ENCODE results near the gene PRKCH.

PRKCH gene

DNA sequence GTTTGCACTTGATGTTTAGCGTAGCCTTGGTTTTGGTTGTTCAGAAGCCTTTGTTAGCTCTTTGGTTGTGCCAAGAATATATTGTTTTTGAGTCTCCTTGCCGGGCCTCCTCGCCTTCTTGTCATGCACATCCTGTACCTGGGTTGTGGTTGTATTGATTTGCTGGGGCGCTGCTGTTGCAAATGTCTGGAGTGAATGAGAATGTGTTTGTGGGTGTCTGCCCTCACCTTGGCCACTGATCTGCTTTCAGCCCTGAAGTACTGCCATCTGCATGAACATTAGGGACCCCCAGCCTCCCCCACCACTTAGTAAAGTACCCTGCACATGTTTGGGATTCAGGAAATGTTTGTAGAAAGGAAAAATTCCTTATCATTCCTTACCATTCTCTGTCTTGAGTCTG is 16.5 kb downstream of the PRKCH start:
- peak; percentile 51 for DNase-seq (ENCODE audit: low read depth)

DNA sequence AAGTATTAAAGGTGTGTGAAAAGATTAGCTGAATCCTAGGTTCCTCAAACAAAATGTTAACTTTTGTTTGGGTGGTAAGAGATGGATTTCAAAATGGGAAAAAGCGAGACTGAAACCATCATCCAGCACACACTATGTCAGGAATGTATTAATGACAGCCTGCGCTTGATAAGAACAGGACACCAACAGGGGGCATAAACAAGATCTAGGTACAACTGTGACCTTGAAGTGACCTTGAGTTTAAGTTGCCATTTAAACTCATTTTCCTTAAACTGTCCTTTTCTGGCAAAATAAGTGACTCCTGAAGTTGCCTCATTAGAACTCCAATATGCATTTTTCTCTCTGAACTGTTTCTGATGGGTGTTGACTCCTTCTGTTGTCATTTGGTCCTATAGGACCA is 17.1 kb downstream of the PRKCH start:
- DNase-seq (ENCODE audit: low read depth): no peak

DNA sequence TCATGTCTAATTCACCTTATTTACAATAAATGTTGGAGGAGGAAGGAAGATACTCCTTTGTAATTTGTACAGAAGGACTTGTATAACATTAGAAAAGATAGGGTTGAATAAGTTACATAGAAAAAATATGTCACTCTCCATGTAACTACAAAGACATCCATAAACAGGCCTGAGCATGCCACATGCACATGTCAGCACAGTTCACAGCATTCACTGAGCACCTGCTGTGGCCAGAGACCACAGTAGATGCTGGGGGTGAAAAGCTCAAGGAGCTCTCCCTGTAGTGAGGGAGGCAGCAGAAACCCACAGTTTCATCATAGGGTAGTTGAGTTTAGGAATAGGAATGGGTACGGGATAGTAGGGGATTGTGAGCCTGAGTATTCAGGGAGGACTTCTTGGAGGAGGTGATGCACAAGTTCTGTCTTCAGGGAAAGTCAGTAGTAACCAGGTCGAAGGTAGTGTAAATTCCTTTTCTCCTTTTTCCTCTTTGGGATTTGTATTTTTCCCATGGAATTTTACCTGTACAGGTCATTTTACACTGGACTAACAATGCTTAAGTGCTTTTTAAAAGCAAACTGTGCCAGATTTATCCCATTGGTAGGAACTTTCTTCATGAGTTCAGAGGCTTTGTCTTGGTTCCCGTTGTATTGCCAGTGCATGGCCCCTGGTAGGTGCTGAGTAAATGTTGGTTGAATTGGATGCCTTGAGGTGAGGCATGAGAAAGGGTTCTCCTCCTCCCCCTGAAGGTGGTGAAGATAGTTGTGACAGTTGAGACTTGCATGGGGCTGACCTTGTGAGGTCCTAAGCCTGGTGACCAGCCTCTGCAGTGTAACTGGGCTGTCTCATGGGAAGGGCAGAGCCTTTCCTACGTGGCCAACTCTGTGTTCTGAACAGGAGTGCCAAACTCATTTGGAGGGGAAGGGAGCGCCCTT is 20.2 kb downstream of the PRKCH start:
- DNase-seq (ENCODE audit: low read depth): no peak

- peak; percentile 81 for DNase-seq (ENCODE audit: low read depth)
Observed at GRCh38 chr14:61342486-61342885, 21.1 kb downstream of the PRKCH start.

DNA sequence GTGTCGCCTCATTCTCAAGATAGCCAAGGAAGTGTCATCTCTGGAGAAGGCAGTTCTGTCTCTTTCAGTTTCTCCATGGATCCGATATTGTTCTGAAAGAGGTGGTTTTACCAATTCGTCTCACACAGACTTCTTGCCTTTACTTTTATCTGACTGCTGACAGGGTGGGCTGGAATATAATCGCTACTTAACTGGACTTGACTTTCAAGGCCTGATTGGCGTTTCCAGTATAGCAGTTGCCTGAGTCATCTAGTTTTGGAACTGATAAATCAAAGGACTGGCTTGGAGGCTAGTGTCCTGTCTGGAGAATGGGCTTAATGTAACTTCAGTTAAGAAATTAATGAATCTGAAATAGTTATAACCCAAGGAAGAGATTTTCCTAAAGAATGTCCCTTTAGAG is 21.6 kb downstream of the PRKCH start:
- no peak for DNase-seq (ENCODE audit: low read depth)

DNA sequence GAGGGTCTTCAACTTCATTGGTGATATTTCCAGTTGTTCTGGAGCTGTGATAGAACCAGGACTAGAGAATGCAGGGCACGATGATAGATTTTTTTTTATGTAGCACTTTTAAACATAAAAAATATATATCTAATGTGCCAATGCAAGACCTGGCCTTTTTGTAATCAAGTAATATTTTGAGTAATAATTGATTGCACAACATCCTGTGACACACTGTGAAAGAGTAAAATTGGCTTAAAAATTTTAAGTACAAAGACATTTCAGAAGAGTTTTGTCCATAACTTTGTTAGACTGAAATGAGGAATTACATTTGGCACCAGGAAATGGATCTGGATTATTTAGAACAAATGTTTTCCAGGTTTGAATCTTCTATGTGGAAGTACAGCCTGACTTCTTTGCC is 22.1 kb downstream of the PRKCH start:
- DNase-seq (ENCODE audit: low read depth): no peak

DNA sequence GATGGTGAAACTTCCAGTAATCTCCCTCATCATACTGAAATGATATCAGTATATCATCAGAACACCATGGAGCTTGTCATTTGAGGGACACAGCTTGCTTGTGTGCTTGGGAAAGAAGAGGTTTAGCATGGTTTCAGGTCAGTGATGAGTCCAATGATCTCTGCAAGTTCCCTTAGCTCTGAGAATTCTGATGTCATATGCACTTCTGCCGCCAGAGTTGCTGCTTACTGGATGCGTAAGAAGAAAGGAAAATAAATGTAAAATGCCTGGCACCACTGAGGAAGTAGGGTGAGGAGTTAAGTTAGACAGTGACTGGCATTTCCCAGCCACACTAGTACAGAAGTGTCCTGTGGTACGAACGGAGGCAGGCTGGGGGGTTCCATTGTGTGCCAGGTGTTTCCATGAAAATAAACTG is 22.6 kb downstream of the PRKCH start:
- no peak for DNase-seq (ENCODE audit: low read depth)

DNA sequence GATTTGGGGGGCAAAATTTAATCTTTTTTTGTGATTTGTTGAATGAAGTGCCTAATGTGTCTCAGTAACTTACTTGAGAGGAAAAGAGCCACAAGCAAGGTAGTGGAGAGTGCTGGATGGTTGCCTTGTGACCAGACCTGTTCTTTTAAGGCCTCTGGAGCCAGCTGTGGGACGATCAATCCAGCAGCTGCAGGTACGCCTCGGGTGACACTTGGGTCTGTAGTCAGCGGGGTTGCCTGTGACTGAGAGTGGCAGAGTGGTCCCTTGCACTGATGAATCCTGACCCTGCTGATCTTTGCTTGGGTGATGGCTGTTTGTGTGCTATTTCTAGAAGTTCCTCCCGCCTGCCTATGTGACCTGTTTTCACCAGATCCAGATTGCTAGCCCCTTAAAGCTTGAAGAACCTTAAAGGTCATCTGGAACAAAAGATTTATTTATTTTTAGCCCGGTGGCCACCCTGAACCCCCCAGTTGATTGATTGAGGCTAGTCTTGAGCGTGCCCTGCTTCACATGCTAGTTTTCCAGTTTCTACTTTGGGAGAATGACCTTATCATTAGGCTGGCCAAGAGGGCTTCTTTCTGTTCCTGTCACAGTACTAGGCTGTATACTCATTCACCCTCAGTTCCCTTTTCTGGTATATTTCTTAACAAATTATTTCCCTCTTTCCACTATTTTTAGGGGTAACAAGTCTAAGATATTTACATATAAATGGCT is 23.2 kb downstream of the PRKCH start:
- DNase-seq (ENCODE audit: low read depth): no peak

GRCh38 chr14:61345151-61345482 is 23.7 kb downstream of the PRKCH start:
- DNase-seq (ENCODE audit: low read depth): no peak

DNA sequence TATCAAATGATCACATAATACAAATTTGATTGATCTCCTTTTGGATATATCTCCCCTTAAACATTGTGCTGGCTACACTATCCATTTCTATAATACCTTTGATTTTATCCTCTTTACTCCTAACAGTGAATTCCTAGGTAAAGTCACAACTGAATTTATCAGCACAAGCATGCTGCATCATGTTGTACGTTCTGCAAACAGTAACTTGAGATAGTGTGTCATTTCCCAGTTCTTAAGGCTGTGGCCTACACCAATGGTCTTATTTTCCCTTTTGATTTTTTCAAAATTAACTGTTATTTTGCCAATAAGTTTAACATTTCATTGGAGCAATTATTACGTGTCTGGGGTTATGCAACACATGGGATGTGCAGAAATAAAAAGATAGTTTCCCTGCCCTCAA is 24.8 kb downstream of the PRKCH start:
- no peak for DNase-seq (ENCODE audit: low read depth)

GRCh38 chr14:61346793-61347192 is 25.4 kb downstream of the PRKCH start:
- DNase-seq (ENCODE audit: low read depth): no peak

DNA sequence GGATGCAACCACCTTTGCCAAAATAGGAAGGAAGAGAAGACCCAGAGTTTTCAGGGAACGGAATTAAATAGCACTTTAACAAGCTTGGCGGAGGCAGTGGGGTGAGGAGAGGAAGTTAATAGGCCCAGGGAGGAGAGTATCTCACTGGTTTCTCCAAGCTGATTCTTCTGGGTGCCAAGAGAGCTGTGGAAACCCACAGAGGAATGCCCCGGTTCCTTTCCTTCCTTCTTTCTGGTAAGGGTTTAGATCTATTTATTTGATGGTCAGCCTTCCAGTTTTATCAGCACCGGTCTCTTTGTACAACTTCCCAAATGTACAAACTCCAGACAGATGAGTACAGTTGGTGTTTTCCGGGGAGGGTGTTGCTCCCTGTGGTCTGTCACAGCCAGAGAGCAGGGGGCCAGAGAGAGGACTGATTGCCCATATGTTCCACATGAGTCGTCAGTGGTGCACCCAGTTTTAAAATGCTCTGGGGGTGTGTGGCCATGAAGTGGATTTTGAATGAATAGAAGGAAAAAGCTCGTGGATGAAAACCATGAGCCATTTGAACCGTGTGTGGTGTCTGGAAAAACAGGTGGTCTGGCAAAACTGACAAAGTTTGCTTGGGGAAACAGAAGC is 26.6 kb downstream of the PRKCH start:
- no peak for DNase-seq (ENCODE audit: low read depth)

DNA sequence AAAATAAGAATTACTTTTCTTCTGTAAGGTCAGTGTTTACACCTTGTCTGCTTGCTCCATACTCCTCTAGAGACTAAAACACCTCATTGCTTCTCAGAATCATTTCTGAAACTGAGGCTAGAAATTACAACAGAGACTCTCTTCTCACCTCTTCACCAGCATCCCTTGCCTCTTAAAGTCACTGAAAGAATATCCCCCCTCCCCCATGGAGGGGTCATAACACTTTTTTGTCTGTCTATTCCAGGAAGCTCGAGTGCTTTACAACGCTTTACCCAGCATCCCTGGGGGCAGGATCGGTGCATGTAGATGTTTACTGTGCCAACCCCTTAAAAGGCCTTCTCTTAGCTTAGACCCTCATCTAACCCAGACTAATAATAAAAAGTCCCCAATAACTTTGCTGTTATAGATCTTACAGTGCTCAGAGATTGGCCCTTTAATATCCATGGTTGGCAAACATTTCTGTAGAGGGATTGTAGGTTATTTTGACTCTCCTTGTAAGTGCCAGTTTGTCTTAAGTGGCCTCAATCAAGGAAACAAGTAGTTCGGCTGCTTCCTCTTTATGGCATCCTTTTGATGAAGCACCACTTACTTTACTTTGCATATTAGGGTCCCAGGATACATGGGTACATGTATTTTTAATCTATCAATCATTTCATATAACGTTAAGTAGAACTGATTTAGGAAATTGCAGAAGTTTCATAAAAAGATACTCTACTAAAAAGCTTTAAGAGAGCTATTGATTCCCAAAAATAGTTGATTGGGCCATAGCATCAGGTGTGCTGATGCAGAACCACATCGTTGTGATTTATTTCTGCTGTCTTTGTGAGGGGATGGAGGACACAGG is 29.3 kb downstream of the PRKCH start:
- no peak for DNase-seq (ENCODE audit: low read depth)

DNA sequence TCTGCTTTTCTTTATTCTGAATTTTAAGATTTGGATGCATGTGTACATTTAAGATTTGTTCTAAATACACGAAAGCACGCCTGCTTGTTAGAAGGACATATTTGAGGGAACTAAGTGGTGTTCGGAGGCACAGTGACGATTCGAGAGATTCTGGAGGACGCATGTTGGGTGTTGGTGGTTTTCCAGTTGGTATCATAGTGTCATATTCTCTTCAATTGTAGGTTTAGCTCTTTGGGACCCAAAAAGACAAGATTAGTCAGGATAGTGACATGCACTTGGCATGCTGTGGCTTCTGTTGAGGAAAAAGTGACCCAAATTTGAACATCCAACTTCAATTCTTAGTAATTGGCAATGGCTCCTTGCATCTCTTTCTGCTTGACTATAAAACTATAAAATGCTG is 30.1 kb downstream of the PRKCH start:
- no peak for DNase-seq (ENCODE audit: low read depth)

- no peak for DNase-seq (ENCODE audit: low read depth)
Observed at GRCh38 chr14:61355892-61356325, 34.5 kb downstream of the PRKCH start.

GRCh38 chr14:61357123-61357522 is 35.7 kb downstream of the PRKCH start:
- no peak for DNase-seq (ENCODE audit: low read depth)

- DNase-seq (ENCODE audit: low read depth): no peak
Observed at GRCh38 chr14:61358554-61359226, 37.3 kb downstream of the PRKCH start.

- DNase-seq (ENCODE audit: low read depth): no peak
Observed at GRCh38 chr14:61360796-61361525, 39.6 kb downstream of the PRKCH start.

GRCh38 chr14:61362072-61362750 is 40.8 kb downstream of the PRKCH start:
- no peak for DNase-seq (ENCODE audit: low read depth)

- DNase-seq (ENCODE audit: low read depth): no peak
Observed at GRCh38 chr14:61364243-61364642, 42.9 kb downstream of the PRKCH start.

All from activated gamma-delta T cell treated with anti-CD3 and anti-CD28 coated beads, Interleukin-2, amount 50 U/mL, for 16 hours (primary cell).